WTC11 (cell line): ENCODE data around the gene RASD1.

Experiments
- AR ChIP-seq: fragments of 250-450 bp; sonication (Bioruptor Pico); IDR thresholded peaks from 2 replicates; pipeline ENCODE4 v1.9.0; 2021; ENCODE audit warnings: mild to moderate bottlenecking
- ATF6 ChIP-seq: sonication (generic); formaldehyde crosslinking; IDR thresholded peaks from 2 replicates; pipeline ENCODE4 v1.8.1; 2023; ENCODE audit warnings: mild to moderate bottlenecking, missing genetic modification reagents
- CTCF ChIP-seq: fragments of 200-600 bp; IDR thresholded peaks from 2 replicates; pipeline ENCODE4 v1.8.0; 2022; ENCODE audit warnings: antibody characterized with exemption
- HMGXB4 ChIP-seq: sonication (generic); formaldehyde crosslinking; IDR thresholded peaks from 2 replicates; pipeline ENCODE4 v1.8.1; 2023; ENCODE audit warnings: mild to moderate bottlenecking, moderate library complexity, missing genetic modification reagents
- IRF1 ChIP-seq: sonication (generic); formaldehyde crosslinking; IDR thresholded peaks from 2 replicates; pipeline ENCODE4 v1.8.0; 2023; ENCODE audit warnings: missing genetic modification reagents
- NFATC4 ChIP-seq: fragments of 250-450 bp; sonication (Bioruptor Pico); IDR thresholded peaks from 2 replicates; pipeline ENCODE4 v1.9.0; 2021; ENCODE audit warnings: mild to moderate bottlenecking
- NFE2L1 ChIP-seq: sonication (generic); formaldehyde crosslinking; IDR thresholded peaks from 2 replicates; pipeline ENCODE4 v1.8.1; 2023; ENCODE audit warnings: missing genetic modification reagents
- RORB ChIP-seq: fragments of 250-450 bp; sonication (Bioruptor Pico); IDR thresholded peaks from 2 replicates; pipeline ENCODE4 v1.9.0; 2021; ENCODE audit warnings: mild to moderate bottlenecking
- TEAD4 ChIP-seq: sonication (generic); formaldehyde crosslinking; IDR thresholded peaks from 2 replicates; pipeline ENCODE4 v1.8.0; 2022; ENCODE audit warnings: mild to moderate bottlenecking, missing genetic modification reagents
- ZNF232 ChIP-seq: sonication (generic); formaldehyde crosslinking; IDR thresholded peaks from 2 replicates; pipeline ENCODE4 v1.8.0; 2022; ENCODE audit warnings: mild to moderate bottlenecking, missing genetic modification reagents

- TF ChIP-seq CTCF, result no peak
- TF ChIP-seq NFATC4 (CRISPR knock-in tag), result no peak
- TF ChIP-seq IRF1 (CRISPR knock-in tag), result no peak
- no peak for TF ChIP-seq AR (CRISPR knock-in tag)
- TF ChIP-seq NFE2L1, result no peak
- no peak for TF ChIP-seq TEAD4 (CRISPR knock-in tag)
- TF ChIP-seq ZNF232 (CRISPR knock-in tag), result no peak
- TF ChIP-seq HMGXB4 (CRISPR knock-in tag), result no peak
- no peak for TF ChIP-seq RORB (CRISPR knock-in tag)
- TF ChIP-seq ATF6 (CRISPR knock-in tag), result no peak
These were observed 40.5 kb upstream of the RASD1 start for GRCh38 chr17:17536702-17537101.
